K562 (cell line): ENCODE data around the gene SFPQ. TPM values are rescaled to one million over a fixed set of nuclear protein-coding genes. Genes with fewer than 3 reads are reported as not detected.

ENCODE experiments used
- IRF2 ChIP-seq: sonication (generic); formaldehyde crosslinking; IDR thresholded peaks from 2 replicates; pipeline ENCODE4 v1.8.1; 2022; ENCODE audit warnings: mild to moderate bottlenecking, missing genetic modification reagents
- MGA ChIP-seq: fragments of 450-650 bp; IDR thresholded peaks from 2 replicates; pipeline ENCODE4 v1.6.1; 2016; ENCODE audit warnings: mild to moderate bottlenecking, moderate library complexity
- MXI1 ChIP-seq: IDR thresholded peaks from 2 replicates; pipeline ENCODE4 v1.6.1; 2011; ENCODE audit warnings: low read depth, mild to moderate bottlenecking, improper control_type of control experiment, low read length
- PML ChIP-seq: IDR thresholded peaks from 2 replicates; pipeline ENCODE4 v1.6.1; 2012; ENCODE audit warnings: low read length, inconsistent platforms
- RERE ChIP-seq: sonication (generic); formaldehyde crosslinking; IDR thresholded peaks from 2 replicates; pipeline ENCODE4 v1.8.0; 2023; ENCODE audit warnings: missing genetic modification reagents, mild to moderate bottlenecking, borderline replicate concordance
- RNF219 ChIP-seq: fragments of 250-450 bp; sonication (Bioruptor Pico); IDR thresholded peaks from 2 replicates; pipeline ENCODE4 v1.5.0; 2022; ENCODE audit warnings: mild to moderate bottlenecking
- ZNF124 ChIP-seq: sonication (generic); formaldehyde crosslinking; IDR thresholded peaks from 2 replicates; pipeline ENCODE4 v1.8.1; 2022; ENCODE audit warnings: missing genetic modification reagents
- polyA plus RNA-seq, 8 experiments: library from polyadenylated mRNA; depleted of rRNA in 4 of 8; stranded (reverse) in 5 of 8; unstranded in 3 of 8; fragments of >200 nt; fragmentation: Nextera tagmentation in 2 of 8; fragmentation: Illumina TruSeq in 1 of 8; extraction: Ambion mirVana in 2 of 8; extraction: Trizol in 1 of 8; gene quantifications; 2 replicates each; pipeline versions ENCODE4 v1.2.1 to v1.2.3, GENCODE V29; 2011 to 2014; ENCODE audit warnings: inconsistent platforms in 1 of 8, missing spikeins in 1 of 8
- total RNA-seq, 7 experiments: library from RNA; depleted of rRNA in 6 of 7; stranded (reverse); fragments of >200 nt in 6 of 7; fragmentation: Illumina TruSeq in 2 of 7; extraction: Trizol in 2 of 7; gene quantifications; 2 replicates each; pipeline versions ENCODE4 v1.2.1 to v1.2.3, GENCODE V29; 2011 to 2021; ENCODE audit warnings: low replicate concordance in 1 of 7

SFPQ gene
- total and polyA plus RNA-seq, 9 of the 15 experiments (the other 6 are each of a cell fraction or from before 2014, with no cell fraction given): 69.7 to 562 (median 399) TPM

- TF ChIP-seq MGA (no peak; the same call in 1 of the 2 replicates), ZNF124 (no peak), MXI1 (peak; percentile 66), PML (peak; percentile 97), RNF219 (CRISPR knock-in tag) (no peak), IRF2 (CRISPR knock-in tag) (no peak), RERE (CRISPR knock-in tag) (no peak)
Measured at GRCh38 chr1:35192853-35193664, at the start of gene SFPQ (continued).
